Bronchial epithelial cell (primary cell): ENCODE measurements around the gene ITGB4. TPM values are rescaled to one million over a fixed set of nuclear protein-coding genes. Genes with fewer than 3 reads are reported as not detected.

Experiments
- DNase-seq: peaks from one replicate; pipeline ENCODE4 v3.0.0-alpha.2; 2010; ENCODE audit warnings: low read depth
- FAIRE-seq: peaks from 2 replicates; lab custom pipeline; 2011; peaks lifted over from hg19 to GRCh38; lab: Jason Lieb, UNC
- H3K27me3 ChIP-seq: 2 replicates; pipeline ENCODE4 v1.5.1; 2011; ENCODE audit warnings: low read length; ENCODE audit not compliant: control insufficient read depth, insufficient read depth
- H3K36me3 ChIP-seq: 2 replicates; pipeline ENCODE4 v1.5.1; 2011; ENCODE audit warnings: low read length; ENCODE audit not compliant: control insufficient read depth, insufficient read depth
- H3K4me3 ChIP-seq: 2 replicates; pipeline ENCODE4 v1.5.1; 2011; ENCODE audit warnings: mild to moderate bottlenecking, low read depth, low read length, control low read depth
- CTCF ChIP-seq: IDR thresholded peaks from 2 replicates; pipeline ENCODE4 v1.5.1; 2011; ENCODE audit warnings: mild to moderate bottlenecking, moderate library complexity, low read length, control low read depth, inconsistent platforms; ENCODE audit not compliant: insufficient read depth, severe bottlenecking
- total RNA-seq: library from RNA; depleted of rRNA; stranded (reverse); fragments of >200 nt; gene quantifications from 2 replicates; pipeline ENCODE4 v1.2.1, GENCODE V29; 2014

ITGB4 gene
- total RNA-seq, 1 donor from 2014 or later: 565 TPM

DNA sequence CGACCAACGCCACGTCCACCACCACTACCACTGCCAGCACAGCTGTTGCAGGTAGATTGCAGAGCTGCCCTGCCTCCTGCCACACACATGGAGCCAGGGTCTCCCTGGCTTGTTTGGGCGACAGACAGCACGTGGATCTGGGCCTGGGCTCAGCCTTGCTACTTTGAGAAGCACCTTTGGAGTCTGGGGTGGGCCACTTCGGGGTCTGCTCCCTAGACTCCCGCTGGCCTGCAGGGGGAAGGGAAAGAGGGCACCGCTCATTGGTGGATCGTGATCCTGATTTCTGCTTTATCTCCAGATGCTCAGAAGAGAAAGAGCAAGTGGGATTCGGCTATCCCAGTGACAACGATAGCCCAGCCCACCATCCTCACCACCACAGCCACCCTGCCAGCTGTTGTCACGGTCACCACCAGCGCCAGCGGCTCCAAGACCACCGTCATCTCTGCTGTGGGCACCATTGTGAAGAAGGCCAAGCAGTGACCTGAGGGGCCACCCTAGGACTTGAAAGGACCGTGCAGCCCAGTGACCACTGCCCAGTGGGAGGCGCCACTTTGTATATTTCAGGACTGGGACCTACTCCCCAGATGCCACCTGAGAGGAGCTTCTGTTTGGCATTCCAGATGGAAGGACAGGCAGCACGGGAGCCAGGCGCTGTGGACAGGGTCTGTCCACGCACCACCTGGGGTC is 15.1 kb upstream of the ITGB4 start:
- no peaks in the 10 kb centered on the region for H3K27me3 ChIP-seq
- no peak overlapping the region for H3K4me3 ChIP-seq
- FAIRE-seq (no peak), DNase-seq (no peak)
- peaks cover 30% of the 10 kb centered on the region for H3K36me3 ChIP-seq
- no peak for TF ChIP-seq CTCF

DNA sequence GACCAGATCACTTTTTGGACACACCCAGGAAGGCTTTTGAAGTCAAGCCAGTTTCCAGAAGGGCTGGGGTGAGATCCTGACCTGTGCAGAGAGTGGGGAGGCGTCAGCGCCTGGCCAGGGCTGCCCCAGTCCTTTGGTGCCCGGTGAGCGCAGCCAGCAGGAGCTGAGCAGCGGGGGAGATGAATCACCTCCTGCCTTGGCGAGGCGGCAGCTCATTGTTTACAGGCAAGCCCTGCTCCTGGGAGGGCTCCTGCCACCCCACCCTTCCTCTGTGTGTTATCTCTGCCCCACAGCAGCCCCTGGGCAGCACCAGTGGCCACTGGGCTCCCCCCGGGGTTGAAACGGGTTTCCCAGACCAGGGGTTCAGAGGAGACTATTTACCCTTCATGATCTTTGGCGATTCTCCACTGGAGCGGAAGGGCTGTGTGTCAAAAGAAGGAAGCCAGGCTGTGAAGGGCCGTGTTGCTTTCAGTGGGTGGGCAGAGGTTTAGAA is 14.1 kb upstream of the ITGB4 start:
- DNase-seq (peak; percentile 76), FAIRE-seq (no peak)
- Histone ChIP-seq H3K36me3 (peaks cover 25% of the 10 kb centered on the region), H3K4me3 (no peak overlapping the region), H3K27me3 (no peaks in the 10 kb centered on the region)
- TF ChIP-seq CTCF: no peak

- Histone ChIP-seq H3K36me3 (peaks cover 2% of the 10 kb centered on the region), H3K27me3 (no peaks in the 10 kb centered on the region), H3K4me3 (no peak overlapping the region)
- peak; percentile 42 for DNase-seq
- TF ChIP-seq CTCF: no peak
- FAIRE-seq: no peak
Measured at GRCh38 chr17:75712446-75712845, 8.8 kb upstream of the ITGB4 start.

- peaks cover 9% of the 10 kb centered on the region for H3K36me3 ChIP-seq
- no peaks in the 10 kb centered on the region for H3K27me3 ChIP-seq
- DNase-seq (peak; percentile 43), FAIRE-seq (no peak)
- H3K4me3 ChIP-seq: no peak overlapping the region
- no peak for TF ChIP-seq CTCF
Measured at GRCh38 chr17:75719732-75720131, 1.5 kb upstream of the ITGB4 start.

- no peak for DNase-seq
- H3K27me3 ChIP-seq: no peaks in the 10 kb centered on the region
- no peak for FAIRE-seq
Measured at GRCh38 chr17:75721463-75722011, 278 bp downstream of the ITGB4 start.

More at GRCh38 chr17:75721463-75722011, 278 bp downstream of the ITGB4 start:
- Histone ChIP-seq H3K36me3 (peaks cover 24% of the 10 kb centered on the region), H3K4me3 (peak overlapping the region; percentile 97)
- TF ChIP-seq CTCF: no peak
